ENCODE results near the gene RPA1.

DNA sequence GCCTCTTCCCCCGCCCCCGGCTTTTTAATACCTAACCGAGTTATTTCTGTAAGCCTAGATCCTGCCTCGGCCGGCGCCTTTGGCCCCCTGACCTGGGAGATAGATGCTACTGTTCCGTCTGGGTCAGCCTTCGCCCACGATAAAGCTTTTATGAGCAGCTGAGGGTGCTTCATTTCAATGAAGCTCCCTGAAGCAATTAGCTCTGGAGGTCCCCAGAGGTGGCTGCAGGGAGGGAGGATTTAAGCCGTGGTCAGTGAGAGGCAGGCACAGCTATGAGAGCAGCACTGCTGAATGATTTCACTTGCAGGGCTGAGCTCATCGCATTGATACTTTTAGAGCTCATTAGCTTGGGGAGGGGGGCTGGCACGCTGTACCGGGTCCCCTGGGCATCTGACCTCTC, 89.4 kb downstream of the RPA1 start:
- TF ChIP-seq EGR1 (IDR thresholded peaks at IDR 0.05; ENCODE audit: borderline replicate concordance, low read depth, low read length) = no peak
- TF ChIP-seq SP1 (IDR thresholded peaks at IDR 0.05; ENCODE audit: low read depth, low read length) = no peak

Data from H1 (cell line).